ENCODE measurements around the gene ABHD16A. TPM values are rescaled to one million over a fixed set of nuclear protein-coding genes. Genes with fewer than 3 reads are reported as not detected.
A peak's percentile ranks its signal among the peaks of the same experiment; 100 is the strongest.

Gene ABHD16A
- total and polyA plus RNA-seq, 2 of the 13 experiments (the other 11 are each of a cell fraction or from before 2014, with no cell fraction given) = 43.5 to 45.4 TPM

DNA sequence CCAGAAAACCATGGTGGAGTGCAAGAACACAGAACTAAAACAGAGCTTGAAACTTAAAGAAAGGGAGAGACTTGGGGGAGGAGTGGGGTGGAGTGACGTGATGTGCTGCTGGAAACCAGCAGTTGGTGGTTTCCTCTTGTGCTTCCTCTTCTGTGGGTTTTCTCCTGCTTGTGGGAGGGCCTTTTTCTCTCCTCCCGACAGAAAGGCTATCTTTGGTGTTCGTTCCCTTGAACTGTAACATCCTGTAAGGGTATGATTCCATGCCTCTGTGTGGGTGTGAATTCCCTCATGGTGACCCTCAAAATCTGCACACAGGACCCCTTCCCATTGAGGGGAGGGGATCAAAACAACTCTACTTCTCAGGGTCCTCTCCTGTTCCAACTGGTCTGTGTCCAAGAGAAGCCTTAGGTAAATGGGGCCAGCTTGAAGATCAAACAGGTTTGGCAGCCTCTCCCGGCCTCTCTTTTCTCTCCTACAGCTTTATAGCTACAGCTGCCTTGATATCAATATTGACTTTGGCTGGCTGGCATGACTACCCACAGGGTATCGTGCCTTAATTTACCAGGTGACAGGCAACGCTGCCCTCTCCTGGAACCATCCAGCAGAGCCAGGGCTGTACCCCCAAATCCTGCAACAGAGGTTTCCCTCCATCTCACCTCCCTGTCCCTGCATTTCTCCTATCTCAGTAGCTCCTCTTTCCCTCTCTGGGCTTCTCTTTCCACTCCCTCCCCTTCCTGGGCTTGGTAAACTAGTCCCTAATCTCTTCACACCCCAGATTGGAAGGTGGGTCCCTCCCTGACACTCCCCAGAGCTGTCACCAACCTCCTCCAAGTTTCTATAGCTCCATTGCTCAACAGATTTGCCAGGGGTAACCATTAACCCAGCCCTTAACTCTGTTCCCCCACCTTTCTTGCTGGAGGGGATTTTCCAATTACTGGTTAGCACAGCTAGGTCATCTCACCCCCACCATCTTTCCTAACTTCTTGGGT is 35.2 kb upstream of the ABHD16A start (continued):
- TF ChIP-seq, protein P1, sequence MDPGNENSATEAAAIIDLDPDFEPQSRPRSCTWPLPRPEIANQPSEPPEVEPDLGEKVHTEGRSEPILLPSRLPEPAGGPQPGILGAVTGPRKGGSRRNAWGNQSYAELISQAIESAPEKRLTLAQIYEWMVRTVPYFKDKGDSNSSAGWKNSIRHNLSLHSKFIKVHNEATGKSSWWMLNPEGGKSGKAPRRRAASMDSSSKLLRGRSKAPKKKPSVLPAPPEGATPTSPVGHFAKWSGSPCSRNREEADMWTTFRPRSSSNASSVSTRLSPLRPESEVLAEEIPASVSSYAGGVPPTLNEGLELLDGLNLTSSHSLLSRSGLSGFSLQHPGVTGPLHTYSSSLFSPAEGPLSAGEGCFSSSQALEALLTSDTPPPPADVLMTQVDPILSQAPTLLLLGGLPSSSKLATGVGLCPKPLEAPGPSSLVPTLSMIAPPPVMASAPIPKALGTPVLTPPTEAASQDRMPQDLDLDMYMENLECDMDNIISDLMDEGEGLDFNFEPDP (CRISPR knock-in tag; conservative IDR thresholded peaks at IDR 0.05) = 0 out of 2 replicates have a peak, but pooled peaks have one; percentile 45
- TF ChIP-seq ZNF383 (CRISPR knock-in tag; IDR thresholded peaks at IDR 0.05; ENCODE audit: borderline replicate concordance) (no peak; the same call in 1 of the 2 replicates), ZNF652 (CRISPR knock-in tag; IDR thresholded peaks at IDR 0.05; ENCODE audit: borderline replicate concordance, low read depth) (peak; percentile 37; the same call in 1 of the 2 replicates), SIN3B (IDR thresholded peaks at IDR 0.05; ENCODE audit: low read length) (peak; percentile 55; the same call in 1 of the 2 replicates), MED8 (CRISPR knock-in tag; IDR thresholded peaks at IDR 0.05; ENCODE audit: insufficient replicate concordance) (peak; percentile 44), ZSCAN25 (CRISPR knock-in tag; IDR thresholded peaks at IDR 0.05) (peak; percentile 42; the same call in 1 of the 2 replicates), ISX (CRISPR knock-in tag; conservative IDR thresholded peaks at IDR 0.05) (no peak), ZNF30 (CRISPR knock-in tag; IDR thresholded peaks at IDR 0.05) (no peak), ELF4 (CRISPR knock-in tag; IDR thresholded peaks at IDR 0.05; ENCODE audit: borderline replicate concordance) (0 out of 2 replicates have a peak, but pooled peaks have one; percentile 29), THAP11 (CRISPR knock-in tag; IDR thresholded peaks at IDR 0.05) (peak; percentile 60; the same call in 1 of the 2 replicates), ZBTB20 (CRISPR knock-in tag; IDR thresholded peaks at IDR 0.05; ENCODE audit: borderline replicate concordance, low read depth) (peak; percentile 29; the same call in 1 of the 2 replicates), ZNF496 (CRISPR knock-in tag; IDR thresholded peaks at IDR 0.05; ENCODE audit: insufficient replicate concordance) (no peak), ZNF772 (CRISPR knock-in tag; IDR thresholded peaks at IDR 0.05) (peak; percentile 78), ZNF782 (CRISPR knock-in tag; IDR thresholded peaks at IDR 0.05; ENCODE audit: borderline replicate concordance) (0 out of 2 replicates have a peak, but pooled peaks have one; percentile 35), SAP130 (CRISPR knock-in tag; IDR thresholded peaks at IDR 0.05; ENCODE audit: low read depth) (peak; percentile 96), NFYB (CRISPR knock-in tag; IDR thresholded peaks at IDR 0.05) (peak; percentile 51), YY1 (IDR thresholded peaks at IDR 0.05; ENCODE audit: insufficient read depth, insufficient replicate concordance, low read depth, low read length) (no peak)
- TF ChIP-seq, protein P2, sequence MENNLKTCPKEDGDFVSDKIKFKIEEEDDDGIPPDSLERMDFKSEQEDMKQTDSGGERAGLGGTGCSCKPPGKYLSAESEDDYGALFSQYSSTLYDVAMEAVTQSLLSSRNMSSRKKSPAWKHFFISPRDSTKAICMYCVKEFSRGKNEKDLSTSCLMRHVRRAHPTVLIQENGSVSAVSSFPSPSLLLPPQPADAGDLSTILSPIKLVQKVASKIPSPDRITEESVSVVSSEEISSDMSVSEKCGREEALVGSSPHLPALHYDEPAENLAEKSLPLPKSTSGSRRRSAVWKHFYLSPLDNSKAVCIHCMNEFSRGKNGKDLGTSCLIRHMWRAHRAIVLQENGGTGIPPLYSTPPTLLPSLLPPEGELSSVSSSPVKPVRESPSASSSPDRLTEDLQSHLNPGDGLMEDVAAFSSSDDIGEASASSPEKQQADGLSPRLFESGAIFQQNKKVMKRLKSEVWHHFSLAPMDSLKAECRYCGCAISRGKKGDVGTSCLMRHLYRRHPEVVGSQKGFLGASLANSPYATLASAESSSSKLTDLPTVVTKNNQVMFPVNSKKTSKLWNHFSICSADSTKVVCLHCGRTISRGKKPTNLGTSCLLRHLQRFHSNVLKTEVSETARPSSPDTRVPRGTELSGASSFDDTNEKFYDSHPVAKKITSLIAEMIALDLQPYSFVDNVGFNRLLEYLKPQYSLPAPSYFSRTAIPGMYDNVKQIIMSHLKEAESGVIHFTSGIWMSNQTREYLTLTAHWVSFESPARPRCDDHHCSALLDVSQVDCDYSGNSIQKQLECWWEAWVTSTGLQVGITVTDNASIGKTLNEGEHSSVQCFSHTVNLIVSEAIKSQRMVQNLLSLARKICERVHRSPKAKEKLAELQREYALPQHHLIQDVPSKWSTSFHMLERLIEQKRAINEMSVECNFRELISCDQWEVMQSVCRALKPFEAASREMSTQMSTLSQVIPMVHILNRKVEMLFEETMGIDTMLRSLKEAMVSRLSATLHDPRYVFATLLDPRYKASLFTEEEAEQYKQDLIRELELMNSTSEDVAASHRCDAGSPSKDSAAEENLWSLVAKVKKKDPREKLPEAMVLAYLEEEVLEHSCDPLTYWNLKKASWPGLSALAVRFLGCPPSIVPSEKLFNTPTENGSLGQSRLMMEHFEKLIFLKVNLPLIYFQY (CRISPR knock-in tag; IDR thresholded peaks at IDR 0.05; ENCODE audit: borderline replicate concordance) = peak; percentile 79
- TF ChIP-seq, protein P3, sequence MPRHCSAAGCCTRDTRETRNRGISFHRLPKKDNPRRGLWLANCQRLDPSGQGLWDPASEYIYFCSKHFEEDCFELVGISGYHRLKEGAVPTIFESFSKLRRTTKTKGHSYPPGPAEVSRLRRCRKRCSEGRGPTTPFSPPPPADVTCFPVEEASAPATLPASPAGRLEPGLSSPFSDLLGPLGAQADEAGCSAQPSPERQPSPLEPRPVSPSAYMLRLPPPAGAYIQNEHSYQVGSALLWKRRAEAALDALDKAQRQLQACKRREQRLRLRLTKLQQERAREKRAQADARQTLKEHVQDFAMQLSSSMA (CRISPR knock-in tag; IDR thresholded peaks at IDR 0.05) = peak; percentile 63; the same call in 1 of the 2 replicates
- TF ChIP-seq, protein P4, sequence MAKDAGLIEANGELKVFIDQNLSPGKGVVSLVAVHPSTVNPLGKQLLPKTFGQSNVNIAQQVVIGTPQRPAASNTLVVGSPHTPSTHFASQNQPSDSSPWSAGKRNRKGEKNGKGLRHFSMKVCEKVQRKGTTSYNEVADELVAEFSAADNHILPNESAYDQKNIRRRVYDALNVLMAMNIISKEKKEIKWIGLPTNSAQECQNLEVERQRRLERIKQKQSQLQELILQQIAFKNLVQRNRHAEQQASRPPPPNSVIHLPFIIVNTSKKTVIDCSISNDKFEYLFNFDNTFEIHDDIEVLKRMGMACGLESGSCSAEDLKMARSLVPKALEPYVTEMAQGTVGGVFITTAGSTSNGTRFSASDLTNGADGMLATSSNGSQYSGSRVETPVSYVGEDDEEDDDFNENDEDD (CRISPR knock-in tag; IDR thresholded peaks at IDR 0.05; ENCODE audit: borderline replicate concordance) = peak; percentile 49; the same call in 1 of the 2 replicates
